ENCODE data around the gene C1orf216. TPM values are rescaled to one million over a fixed set of nuclear protein-coding genes. Genes with fewer than 3 reads are reported as not detected.
"Not testable (repeated sequence)": the region's sequence is repeated elsewhere in the genome, so short reads cannot be mapped to it uniquely, and the experiment has no call there.

The C1orf216 gene
- total and polyA plus RNA-seq, 2 donors (not counting 1 experiment from before 2014, with no cell fraction given), result 2.2 to 5.4 TPM

DNA sequence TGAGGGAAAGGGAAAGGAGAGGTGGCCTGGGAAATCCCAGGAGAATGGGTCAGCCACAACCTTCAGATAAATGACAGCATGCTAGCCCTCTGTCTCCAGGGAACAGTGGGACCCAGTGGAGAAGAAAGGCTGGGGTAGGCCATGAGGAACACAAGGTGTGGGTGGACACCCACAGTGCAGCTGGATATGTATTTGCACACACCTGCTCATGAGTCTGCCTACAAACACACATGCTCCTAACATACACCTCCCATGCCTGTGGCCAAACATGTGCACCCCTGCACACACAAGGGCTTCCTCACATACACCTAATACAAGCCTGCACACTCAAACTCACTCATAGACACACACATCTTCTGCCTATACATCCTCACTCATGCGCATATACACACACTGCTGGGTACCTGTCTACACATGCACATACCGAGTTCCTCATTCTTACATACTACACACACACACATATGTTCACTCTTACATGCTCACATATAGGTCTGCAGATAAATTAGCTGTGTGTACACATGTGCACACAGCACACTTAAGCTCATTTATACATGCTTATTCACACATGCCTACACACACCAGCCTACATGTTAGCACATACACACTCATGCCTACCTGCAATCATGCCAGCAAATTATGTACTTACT, 3.6 kb downstream of the C1orf216 start:
- Histone ChIP-seq H3K27me3 (replicated peaks in 1 of 4; ENCODE audit: control extremely low read depth in 1 of 4, control insufficient read depth in 3 of 4, insufficient read depth in 4 of 4, low read length in 3 of 4) (peaks cover 0 to 3% (median 0%) of the 10 kb centered on the region in 4 experiments), H3K4me1 (ENCODE audit: control insufficient read depth in 2 of 2, insufficient read depth in 2 of 2, low read length in 2 of 2) (peaks cover 10 to 20% of the 10 kb centered on the region in 2 donors), H2AFZ (ENCODE audit: insufficient read depth, low read depth, low read length, poor library complexity, severe bottlenecking) (no peak overlapping the region), H3K9ac (ENCODE audit: low read length) (no peak overlapping the region), H3K27ac (ENCODE audit: low read length in 2 of 2) (no peak overlapping the region), H3K9me3 (ENCODE audit: control extremely low read depth in 1 of 3, control insufficient read depth in 2 of 3, insufficient read depth in 1 of 3, low read length in 2 of 3) (no peaks in the 10 kb centered on the region), H3K4me2 (replicated peaks; ENCODE audit: low read depth, low read length, poor library complexity, severe bottlenecking) (no peak overlapping the region), H3K79me2 (ENCODE audit: control insufficient read depth, insufficient read depth, low read length) (no peaks in the 10 kb centered on the region), H4K20me1 (ENCODE audit: control insufficient read depth, insufficient read depth, low read length, poor library complexity, severe bottlenecking) (no peaks in the 10 kb centered on the region), H3K36me3 (replicated peaks in 1 of 2; ENCODE audit: control extremely low read depth in 1 of 2, control insufficient read depth in 1 of 2, extremely low read depth in 1 of 2, insufficient read depth in 2 of 2, low read length in 1 of 2) (no peaks in the 10 kb centered on the region), H3K4me3 (ENCODE audit: control extremely low read depth in 1 of 5, extremely low read depth in 1 of 5, insufficient read depth in 1 of 5, low read depth in 2 of 5, low read length in 4 of 5) (no peak overlapping the region)
- ChIA-PET CTCF (interaction anchor here (0.8 to 9.6 kb wide), 25 partner anchors 8 to 264 kb away, joined by 3 to 143 read pairs (median 5); partner anchors contain the start of genes CLSPN and TFAP2E), POLR2A (no interaction called here)
- no peak overlapping the region for H3K27ac Mint-ChIP-seq
- intact Hi-C loops (cut with micrococcal nuclease), result loop anchor here (1.0 to 5.0 kb wide), 2 partner anchors 73 to 146 kb away; partner anchors contain the start of gene PSMB2
- H3K27me3 Mint-ChIP-seq, result no peaks in the 10 kb centered on the region
- TF ChIP-seq EZH2 (IDR thresholded peaks at IDR 0.05; ENCODE audit: borderline replicate concordance, insufficient read depth, low read depth, low read length, poor library complexity, severe bottlenecking), result no peak
- TF ChIP-seq, protein P1, sequence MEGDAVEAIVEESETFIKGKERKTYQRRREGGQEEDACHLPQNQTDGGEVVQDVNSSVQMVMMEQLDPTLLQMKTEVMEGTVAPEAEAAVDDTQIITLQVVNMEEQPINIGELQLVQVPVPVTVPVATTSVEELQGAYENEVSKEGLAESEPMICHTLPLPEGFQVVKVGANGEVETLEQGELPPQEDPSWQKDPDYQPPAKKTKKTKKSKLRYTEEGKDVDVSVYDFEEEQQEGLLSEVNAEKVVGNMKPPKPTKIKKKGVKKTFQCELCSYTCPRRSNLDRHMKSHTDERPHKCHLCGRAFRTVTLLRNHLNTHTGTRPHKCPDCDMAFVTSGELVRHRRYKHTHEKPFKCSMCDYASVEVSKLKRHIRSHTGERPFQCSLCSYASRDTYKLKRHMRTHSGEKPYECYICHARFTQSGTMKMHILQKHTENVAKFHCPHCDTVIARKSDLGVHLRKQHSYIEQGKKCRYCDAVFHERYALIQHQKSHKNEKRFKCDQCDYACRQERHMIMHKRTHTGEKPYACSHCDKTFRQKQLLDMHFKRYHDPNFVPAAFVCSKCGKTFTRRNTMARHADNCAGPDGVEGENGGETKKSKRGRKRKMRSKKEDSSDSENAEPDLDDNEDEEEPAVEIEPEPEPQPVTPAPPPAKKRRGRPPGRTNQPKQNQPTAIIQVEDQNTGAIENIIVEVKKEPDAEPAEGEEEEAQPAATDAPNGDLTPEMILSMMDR (IDR thresholded peaks at IDR 0.05), result no peak
- no peak for ATAC-seq (ENCODE audit: low read depth)
- DNase-seq, result no peak
- H3K4me1 Mint-ChIP-seq, result peaks cover 29% of the 10 kb centered on the region
- H3K4me3 Mint-ChIP-seq, result peak overlapping the region; percentile 51
- no peaks in the 10 kb centered on the region for H3K9me3 Mint-ChIP-seq (ENCODE audit: insufficient read depth)
- 80% methylated on average over 2 of the region's 2 CpGs for WGBS (ENCODE audit: insufficient coverage)

DNA sequence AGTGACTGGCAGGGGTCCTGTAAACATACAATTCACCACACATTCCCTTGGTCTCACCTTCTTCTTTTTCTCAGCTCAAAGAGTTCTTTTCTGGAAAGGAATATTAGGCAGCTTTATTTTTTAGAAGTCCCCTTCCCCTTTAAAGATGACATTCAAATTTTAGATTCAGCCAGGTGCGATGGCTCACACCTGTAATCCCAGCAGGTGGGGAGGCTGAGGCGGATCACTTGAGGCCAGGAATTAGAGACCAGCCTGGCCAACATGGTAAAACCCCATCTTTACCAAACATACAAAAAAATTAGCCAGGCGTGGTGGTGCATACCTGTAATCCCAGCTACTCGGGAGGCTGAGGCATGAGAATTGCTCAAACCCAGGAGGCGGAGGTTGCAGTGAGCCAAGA, 7.6 kb downstream of the C1orf216 start:
- POLR2A ChIA-PET, result not testable (repeated sequence)

More for the DNA sequence above, 7.6 kb downstream of the C1orf216 start:
- H3K4me2 ChIP-seq (replicated peaks; ENCODE audit: low read depth, low read length, poor library complexity, severe bottlenecking); H4K20me1 ChIP-seq (ENCODE audit: control insufficient read depth, insufficient read depth, low read length, poor library complexity, severe bottlenecking); DNase-seq; H3K27ac Mint-ChIP-seq; H3K4me3 Mint-ChIP-seq; H3K27ac ChIP-seq (ENCODE audit: low read length in 2 of 2); ATAC-seq (ENCODE audit: low read depth); H3K4me3 ChIP-seq (ENCODE audit: control extremely low read depth in 1 of 5, extremely low read depth in 1 of 5, insufficient read depth in 1 of 5, low read depth in 2 of 5, low read length in 4 of 5); H3K9ac ChIP-seq (ENCODE audit: low read length); H3K36me3 ChIP-seq (replicated peaks in 1 of 2; ENCODE audit: control extremely low read depth in 1 of 2, control insufficient read depth in 1 of 2, extremely low read depth in 1 of 2, insufficient read depth in 2 of 2, low read length in 1 of 2); H2AFZ ChIP-seq (ENCODE audit: insufficient read depth, low read depth, low read length, poor library complexity, severe bottlenecking); H3K9me3 ChIP-seq (ENCODE audit: control extremely low read depth in 1 of 3, control insufficient read depth in 2 of 3, insufficient read depth in 1 of 3, low read length in 2 of 3); H3K9me3 Mint-ChIP-seq (ENCODE audit: insufficient read depth); intact Hi-C loops (cut with micrococcal nuclease); H3K79me2 ChIP-seq (ENCODE audit: control insufficient read depth, insufficient read depth, low read length): not testable (repeated sequence)
- Histone ChIP-seq H3K4me1 (ENCODE audit: control insufficient read depth in 2 of 2, insufficient read depth in 2 of 2, low read length in 2 of 2) (peaks cover 15 to 20% of the 10 kb centered on the region in 2 donors), H3K27me3 (replicated peaks in 1 of 4; ENCODE audit: control extremely low read depth in 1 of 4, control insufficient read depth in 3 of 4, insufficient read depth in 4 of 4, low read length in 3 of 4) (peaks cover 0 to 32% (median 17%) of the 10 kb centered on the region in 4 experiments)
- Mint-ChIP-seq H3K27me3 (peaks cover 29% of the 10 kb centered on the region), H3K4me1 (peaks cover 28% of the 10 kb centered on the region)
- CTCF ChIA-PET, result interaction anchor here (0.7 to 9.6 kb wide), 3 partner anchors 17 to 260 kb away, joined by 3 to 143 read pairs (median 4); no protein-coding TSS in a partner anchor
- 95% methylated on average over 4 of the region's 5 CpGs for WGBS (ENCODE audit: insufficient coverage)
